ENCODE results near the gene COX14. TPM values are rescaled to one million over a fixed set of nuclear protein-coding genes. Genes with fewer than 3 reads are reported as not detected.
A peak's percentile ranks its signal among the peaks of the same experiment; 100 is the strongest.

Gene COX14
- 10 to 100 TPM; 32.3 to 45.6 (median 40.0) TPM for polyA plus RNA-seq (ENCODE audit: insufficient read length in 10 of 10)
- long read RNA-seq, donor 1, transcript COX14-203 (2 exons, 739 nt), result major isoform, 49 of 51 reads
- long read RNA-seq, donor 1, partial matches to known transcripts, result 0 of 51 reads
- long read RNA-seq, donor 1, other reads (novel, unspliced or antisense), result 0 of 51 reads
- long read RNA-seq, donor 2, transcript COX14-203 (2 exons, 739 nt), result major isoform, 35 of 46 reads
- long read RNA-seq, donor 2, partial matches to known transcripts, result 7 of 46 reads
- long read RNA-seq, donor 2, other reads (novel, unspliced or antisense), result 0 of 46 reads
- long read RNA-seq, donor 3, result 0 reads
- long read RNA-seq, donor 4, transcript COX14-203 (2 exons, 739 nt), result major isoform, 39 of 45 reads
- long read RNA-seq, donor 4, partial matches to known transcripts, result 5 of 45 reads
- long read RNA-seq, donor 4, other reads (novel, unspliced or antisense), result 0 of 45 reads
- long read RNA-seq, donor 5, transcript COX14-203 (2 exons, 739 nt), result major isoform, 69 of 85 reads
- long read RNA-seq, donor 5, partial matches to known transcripts, result 14 of 85 reads
- long read RNA-seq, donor 5, other reads (novel, unspliced or antisense), result 0 of 85 reads
- long read RNA-seq, donor 6, transcript COX14-203 (2 exons, 739 nt), result major isoform, 51 of 52 reads
- long read RNA-seq, donor 6, partial matches to known transcripts, result 0 of 52 reads
- long read RNA-seq, donor 6, other reads (novel, unspliced or antisense), result 0 of 52 reads
- long read RNA-seq, donor 7, transcript COX14-203 (2 exons, 739 nt), result major isoform, 26 of 26 reads
- long read RNA-seq, donor 7, partial matches to known transcripts, result 0 of 26 reads
- long read RNA-seq, donor 7, other reads (novel, unspliced or antisense), result 0 of 26 reads
- long read RNA-seq, donor 8, transcript COX14-203 (2 exons, 739 nt), result major isoform, 28 of 29 reads
- long read RNA-seq, donor 8, partial matches to known transcripts, result 0 of 29 reads
- long read RNA-seq, donor 8, other reads (novel, unspliced or antisense), result 0 of 29 reads
- long read RNA-seq, donor 9, partial matches to known transcripts, result 0 of 3 reads
- long read RNA-seq, donor 9, other reads (novel, unspliced or antisense), result 0 of 3 reads

DNA sequence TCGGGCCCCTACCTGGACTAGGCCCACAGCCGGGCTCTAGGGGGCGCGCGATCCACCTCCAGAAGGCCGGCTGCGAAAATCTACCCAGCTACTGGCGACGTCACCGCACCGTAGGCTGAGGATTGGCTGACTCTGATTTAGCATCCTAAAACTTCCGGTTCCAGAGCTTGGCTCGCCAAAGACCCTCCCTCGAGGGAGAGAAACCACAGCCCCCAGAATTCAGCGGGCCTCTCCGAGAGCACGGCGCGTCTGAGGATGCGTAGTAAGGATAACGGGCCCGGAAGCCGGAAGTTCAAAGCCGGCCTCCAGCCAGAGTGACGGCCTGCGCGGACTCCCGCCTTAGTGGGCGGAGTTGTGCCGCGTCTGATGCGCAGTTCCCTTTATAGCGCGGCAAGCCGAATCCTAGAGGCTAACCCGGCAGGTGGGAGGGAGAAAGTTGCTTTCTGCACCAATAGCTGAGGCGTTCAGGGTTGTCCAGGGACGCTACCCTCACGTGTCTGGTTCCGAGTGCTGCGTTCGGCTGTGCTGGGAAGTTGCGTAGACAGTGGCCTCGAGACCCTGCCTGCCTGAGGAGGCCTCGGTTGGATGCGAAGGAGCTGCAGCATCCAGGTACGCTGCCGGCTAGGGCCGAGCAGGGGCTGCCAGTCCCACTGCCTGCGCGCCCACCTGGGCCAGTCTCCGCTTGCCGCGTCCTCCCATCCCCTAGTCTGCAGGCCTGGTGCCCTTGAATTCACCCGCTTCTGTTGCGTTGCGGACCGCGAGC is at the start of gene COX14:
Gene COX14 (plus strand): TSS at position 544 of the 763 bp plus-strand sequence. CDS start 7,808 bp downstream, outside the sequence.
- peak; percentile 100 for DNase-seq

DNA sequence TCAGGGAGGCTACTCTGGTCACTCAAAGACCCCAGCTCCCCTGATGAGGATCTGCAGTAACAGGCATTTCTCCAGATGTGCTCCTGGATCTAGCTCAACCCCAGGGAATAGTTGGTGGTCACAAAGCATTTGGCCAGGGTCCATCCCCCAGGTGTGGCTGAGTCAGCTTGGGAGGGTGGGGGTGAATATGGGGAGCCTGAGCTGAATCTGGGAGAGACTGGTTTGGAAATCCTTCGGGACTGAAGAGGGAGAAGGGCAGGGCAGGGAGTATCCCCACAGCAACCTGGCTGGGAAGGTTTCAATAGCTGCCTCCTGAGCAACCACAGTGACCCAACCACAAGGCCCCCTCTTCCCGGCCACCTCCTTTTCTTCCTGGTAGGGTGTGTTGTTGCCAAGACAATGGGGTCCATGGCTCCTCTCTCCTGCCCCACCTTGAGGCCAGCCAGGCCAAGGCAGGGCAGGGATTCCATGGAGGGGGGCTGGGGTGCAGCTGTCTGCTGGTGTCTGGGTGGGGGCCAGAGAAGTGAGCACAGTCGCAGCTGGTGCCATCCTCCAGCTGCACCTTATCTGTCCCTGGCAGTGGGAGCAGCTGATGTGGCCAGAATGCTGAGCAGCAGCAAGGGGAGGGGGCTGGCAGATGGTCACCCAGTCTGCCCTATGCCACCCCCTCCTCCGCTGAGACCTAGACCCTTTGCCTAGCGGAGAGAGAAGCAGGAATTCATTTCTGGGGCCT is 49.1 kb upstream of the COX14 start:
- peak in 2 of 3 donors; percentile 36 to 69 for DNase-seq

DNA sequence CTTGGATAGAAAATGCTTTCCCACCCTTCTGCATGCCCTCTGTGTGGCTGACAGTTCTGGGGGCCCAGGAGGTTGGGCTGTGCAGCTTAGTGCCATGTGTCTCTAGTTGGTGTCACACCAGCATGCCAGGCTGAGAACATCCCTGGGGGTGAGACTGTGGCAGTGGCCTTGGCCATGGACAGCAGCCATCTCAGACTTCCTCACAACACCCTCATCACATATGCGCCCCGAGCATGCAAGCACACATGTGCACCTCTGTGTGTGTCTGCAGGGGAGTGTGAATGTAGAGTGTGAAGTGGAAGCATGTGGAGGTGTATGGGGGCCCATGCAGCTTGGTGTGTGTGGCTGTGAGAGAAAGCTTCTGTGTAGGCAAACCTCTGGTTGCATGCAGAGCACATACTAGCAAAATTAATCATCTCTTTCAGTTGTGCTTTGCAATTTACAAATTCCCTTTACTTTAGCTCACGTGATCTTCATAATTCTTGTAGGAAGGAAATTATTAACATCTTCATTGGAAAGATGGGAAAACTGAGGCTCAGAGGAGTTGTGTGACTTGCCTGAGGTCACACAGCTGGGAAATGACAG is 46.2 kb upstream of the COX14 start:
- DNase-seq, result no peak

DNA sequence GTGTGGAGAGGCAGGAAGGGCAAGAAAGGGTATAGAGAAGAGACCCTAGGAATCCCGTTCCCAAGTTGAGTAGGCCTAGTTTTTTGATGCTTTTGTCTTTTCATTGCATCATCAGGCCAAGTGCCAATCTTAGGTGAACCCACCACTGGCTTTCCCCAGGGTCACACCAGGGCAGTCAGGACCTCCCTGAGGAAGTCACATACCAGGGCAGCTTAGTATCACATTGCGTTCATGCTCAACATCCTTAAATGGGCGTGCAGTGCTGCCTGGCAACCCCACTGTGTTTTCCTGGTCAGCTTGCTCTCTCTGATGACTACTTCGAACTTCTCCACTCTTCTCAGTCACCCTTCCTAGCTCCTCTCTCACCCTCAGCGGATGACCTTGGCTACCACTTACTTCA is 45.6 kb upstream of the COX14 start:
- DNase-seq, result peak in 1 of 3 donors; percentile 79

GRCh38 chr12:50069069-50069468 is 43.0 kb upstream of the COX14 start:
- no peak for DNase-seq

DNA sequence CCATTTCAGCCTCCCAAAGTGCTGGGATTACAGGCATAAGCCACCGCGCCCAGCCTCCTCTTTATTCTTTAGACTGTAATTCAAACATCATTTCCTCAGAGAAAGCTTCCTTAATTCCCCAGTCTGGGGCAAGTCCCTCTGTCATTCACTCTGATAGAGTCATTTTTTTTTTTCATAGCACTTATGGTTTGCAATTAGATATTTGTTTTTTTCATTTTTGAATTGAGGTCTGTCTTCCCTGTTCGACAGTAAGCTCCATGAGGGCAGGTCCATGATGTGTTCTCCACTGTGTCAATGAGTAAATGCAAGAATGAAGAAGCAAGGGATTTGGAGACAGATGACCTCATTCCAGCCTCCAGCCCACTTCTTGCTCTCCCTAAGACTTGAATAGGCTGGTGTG is 42.5 kb upstream of the COX14 start:
- DNase-seq, result no peak

DNA sequence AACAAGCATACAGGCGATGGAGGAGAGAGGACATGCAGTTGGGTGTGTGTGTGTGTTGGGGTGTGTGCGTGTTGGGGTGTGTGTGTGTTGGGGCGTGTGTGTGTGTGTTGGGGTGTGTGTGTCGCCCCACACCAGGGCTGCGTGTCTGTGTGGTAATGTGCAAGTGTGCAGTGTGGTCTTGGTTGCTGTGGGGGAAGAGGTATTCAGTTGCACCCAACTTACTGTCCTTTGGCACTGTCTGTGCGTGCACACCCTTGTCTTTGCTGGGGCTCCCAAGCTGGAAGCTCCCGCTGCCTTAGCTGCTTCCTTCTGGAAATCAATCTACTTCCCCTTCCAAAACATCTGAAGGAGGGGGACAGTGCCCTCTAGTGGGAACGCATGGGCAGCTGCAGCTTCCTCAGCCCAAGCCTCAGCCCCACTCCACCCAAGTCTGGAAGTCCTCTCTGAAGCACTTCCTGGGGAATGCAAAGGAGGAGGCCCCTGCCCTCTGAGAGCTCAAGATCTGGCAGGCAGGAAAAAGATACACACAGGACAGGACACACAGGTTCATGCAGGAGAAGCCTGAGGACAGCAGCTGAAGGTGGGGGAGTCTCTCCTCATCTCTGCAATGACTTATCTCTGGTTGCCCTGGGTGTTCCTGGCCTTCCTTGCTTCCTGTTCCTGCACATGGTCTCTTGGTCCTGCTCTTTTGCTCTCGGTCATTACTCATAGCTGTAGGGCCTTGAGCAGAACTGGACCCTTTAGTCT is 41.5 kb upstream of the COX14 start:
- peak; percentile 84 to 94 (median 92) for DNase-seq

DNA sequence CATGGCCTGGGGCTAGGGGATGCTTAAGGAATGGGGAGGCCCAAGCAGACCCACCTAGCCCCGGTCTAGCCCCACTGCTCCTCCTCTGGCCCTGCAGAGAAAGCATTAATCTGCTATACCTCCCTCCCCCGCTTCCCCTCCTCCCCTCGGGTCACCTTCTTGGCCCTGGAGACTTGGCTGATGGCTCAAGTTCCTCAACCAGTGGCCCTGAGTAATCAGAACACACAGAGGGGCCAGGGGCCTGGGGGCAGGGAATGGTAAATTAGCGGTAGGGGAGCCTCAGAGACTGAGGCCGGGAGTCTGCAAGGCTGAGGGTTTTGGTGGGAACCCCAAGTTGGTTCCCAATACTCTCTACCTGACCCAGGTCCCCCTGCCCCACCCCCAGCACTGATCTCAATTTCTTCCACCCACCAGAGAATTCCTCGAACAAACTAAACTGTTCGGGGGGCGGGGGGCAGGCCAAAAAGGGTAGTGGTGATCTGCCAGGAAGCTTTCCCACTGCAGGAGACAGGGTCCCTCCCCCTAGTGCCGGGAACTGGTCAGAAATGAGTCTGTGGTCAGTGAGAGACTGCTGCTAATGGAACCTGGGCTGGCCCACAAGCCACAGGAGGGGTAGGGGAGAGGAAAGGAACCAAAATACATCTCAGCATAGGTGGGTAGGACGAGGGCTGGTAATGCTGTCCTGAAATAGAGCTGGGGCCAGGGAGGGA is 39.7 kb upstream of the COX14 start:
- no peak for DNase-seq

- no peak for DNase-seq
Observed at GRCh38 chr12:50073206-50073605, 38.8 kb upstream of the COX14 start.

DNA sequence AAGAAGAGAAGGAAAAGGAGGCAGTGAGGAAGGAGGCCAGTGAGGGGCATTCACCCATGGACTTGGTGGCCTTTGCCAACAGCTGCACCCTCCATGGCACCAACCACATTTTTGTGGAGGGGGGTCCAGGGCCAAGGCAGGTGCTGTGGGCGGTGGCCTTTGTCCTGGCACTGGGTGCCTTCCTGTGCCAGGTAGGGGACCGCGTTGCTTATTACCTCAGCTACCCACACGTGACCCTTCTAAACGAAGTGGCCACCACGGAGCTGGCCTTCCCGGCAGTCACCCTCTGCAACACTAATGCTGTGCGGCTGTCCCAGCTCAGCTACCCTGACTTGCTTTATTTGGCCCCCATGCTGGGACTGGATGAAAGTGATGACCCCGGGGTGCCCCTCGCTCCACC is 38.3 kb upstream of the COX14 start:
- DNase-seq, result no peak

GRCh38 chr12:50074936-50075807 is 36.9 kb upstream of the COX14 start:
- peak; percentile 68 to 90 (median 81) for DNase-seq

DNA sequence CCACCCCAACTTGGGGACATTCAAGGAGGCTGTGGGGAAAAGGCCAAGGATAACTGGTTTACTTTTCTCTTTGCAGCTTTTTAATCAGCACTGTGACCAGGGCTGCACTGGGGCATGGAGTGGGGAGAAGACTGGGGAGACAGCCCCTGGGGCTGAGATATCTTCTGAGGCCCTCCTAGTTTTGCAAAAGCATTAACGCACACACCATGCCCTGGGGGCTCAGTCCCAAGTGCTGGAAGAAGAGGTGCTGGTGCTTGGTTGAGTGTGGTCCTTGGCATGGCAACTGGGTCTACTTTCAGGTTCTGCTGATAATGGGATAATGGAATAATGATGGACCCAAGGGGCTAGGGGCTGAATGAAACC is 36.2 kb upstream of the COX14 start:
- no peak for DNase-seq

DNA sequence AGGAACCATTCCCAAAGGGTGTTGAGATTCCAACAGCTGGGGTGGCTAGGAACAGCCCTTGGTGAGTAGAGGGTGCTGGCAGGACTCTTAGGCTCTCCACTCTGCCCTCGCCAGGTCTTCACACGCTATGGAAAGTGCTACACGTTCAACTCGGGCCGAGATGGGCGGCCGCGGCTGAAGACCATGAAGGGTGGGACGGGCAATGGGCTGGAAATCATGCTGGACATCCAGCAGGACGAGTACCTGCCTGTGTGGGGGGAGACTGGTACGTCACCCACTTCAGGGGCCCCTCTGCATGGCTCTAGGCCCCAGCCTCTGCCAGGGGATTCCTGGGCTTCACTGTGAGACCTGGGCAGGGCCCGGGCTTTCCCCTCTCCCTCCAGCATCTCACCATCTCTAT is 34.9 kb upstream of the COX14 start:
- no peak for DNase-seq

DNA sequence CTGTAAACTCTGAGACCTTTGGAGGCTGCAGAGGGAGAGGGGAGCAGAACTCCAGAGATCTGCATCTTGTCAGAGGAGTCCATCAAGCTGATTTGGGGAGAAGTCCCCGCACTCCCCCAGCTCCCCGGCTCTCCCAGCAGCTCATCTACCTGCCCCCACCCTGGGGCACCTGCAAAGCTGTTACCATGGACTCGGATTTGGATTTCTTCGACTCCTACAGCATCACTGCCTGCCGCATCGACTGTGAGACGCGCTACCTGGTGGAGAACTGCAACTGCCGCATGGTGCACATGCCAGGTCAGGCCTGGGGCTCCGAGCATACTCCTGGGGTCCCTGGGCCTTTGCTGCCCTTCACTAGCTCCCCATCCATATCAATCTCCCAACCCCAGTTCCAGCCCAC is 33.8 kb upstream of the COX14 start:
- DNase-seq, result no peak

DNA sequence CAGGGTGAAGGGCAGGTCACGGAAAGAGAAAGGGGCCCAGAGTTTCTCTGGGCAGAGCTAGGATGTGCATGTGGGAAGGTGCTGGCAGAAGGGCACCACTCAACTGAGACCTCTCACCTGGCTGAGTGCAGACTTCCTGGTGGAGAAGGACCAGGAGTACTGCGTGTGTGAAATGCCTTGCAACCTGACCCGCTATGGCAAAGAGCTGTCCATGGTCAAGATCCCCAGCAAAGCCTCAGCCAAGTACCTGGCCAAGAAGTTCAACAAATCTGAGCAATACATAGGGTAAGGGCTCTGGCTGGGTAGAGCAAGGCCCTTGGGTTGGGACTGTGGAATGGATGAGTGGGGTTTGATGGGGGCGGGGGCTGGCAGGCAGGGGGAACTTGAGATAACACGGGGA is 32.3 kb upstream of the COX14 start:
- no peak for DNase-seq

- no peak for DNase-seq
Observed at GRCh38 chr12:50081096-50081808, 30.8 kb upstream of the COX14 start.

GRCh38 chr12:50082644-50083043 is 29.4 kb upstream of the COX14 start:
- no peak for DNase-seq
